IMR-90 (cell line): Measurements from ENCODE around the gene NKX6-2. TPM values are rescaled to one million over a fixed set of nuclear protein-coding genes. Genes with fewer than 3 reads are reported as not detected.

Source experiments
- ATAC-seq: fragments of 200-7000 bp; cut with Tn5 transposase; 2 replicates; pipeline ENCODE4 v1.9.1; 2020; ENCODE audit warnings: low read depth, mild to moderate bottlenecking, moderate library complexity
- BruUV-seq: library from RNA; stranded (reverse); fragments of 400-500 nt; replicated peaks from 2 replicates; lab custom pipeline; 2021; lab: Mats Ljungman, UMichigan
- CTCF ChIA-PET: fragments of 300-600 bp; formaldehyde crosslinking; extraction: SDS; loops from one replicate; lab custom pipeline; 2021; ENCODE audit warnings: antibody characterized with exemption; lab: Yijun Ruan, JAX
- POLR2A ChIA-PET: fragments of 300-600 bp; sonication (Branson Sonifier 250); formaldehyde crosslinking; loops from one replicate; lab custom pipeline; 2022; ENCODE audit warnings: antibody characterized with exemption; ENCODE audit not compliant: unreplicated experiment; lab: Charles Lee
- DNase-seq: peaks from one replicate; pipeline ENCODE4 v3.0.0; 2013
- H2AFZ ChIP-seq: replicated peaks from 2 replicates; pipeline ENCODE3; 2013; ENCODE audit warnings: low read length, mild to moderate bottlenecking; ENCODE audit not compliant: poor library complexity
- H2AK5ac ChIP-seq: 2 replicates; pipeline ENCODE4 v1.6.1; 2013; ENCODE audit warnings: low read depth, low read length, inconsistent platforms
- H2AK9ac ChIP-seq: replicated peaks from 2 replicates; pipeline ENCODE3; 2013; ENCODE audit warnings: mild to moderate bottlenecking, low read depth, low read length, moderate library complexity; ENCODE audit not compliant: poor library complexity
- H2BK120ac ChIP-seq: 2 replicates; pipeline ENCODE4 v1.6.1; 2013; ENCODE audit warnings: low read depth, low read length, inconsistent platforms
- H2BK15ac ChIP-seq: 3 replicates; pipeline ENCODE4 v1.6.1; 2013; ENCODE audit warnings: low read depth, low read length, inconsistent platforms
- H2BK20ac ChIP-seq: 2 replicates; pipeline ENCODE4 v1.6.1; 2013; ENCODE audit warnings: low read depth, mild to moderate bottlenecking, inconsistent platforms, low read length, moderate library complexity
- H2BK5ac ChIP-seq: 2 replicates; pipeline ENCODE4 v1.6.1; 2013; ENCODE audit warnings: mild to moderate bottlenecking, low read depth, low read length, inconsistent platforms; ENCODE audit not compliant: poor library complexity, severe bottlenecking
- H3K14ac ChIP-seq: replicated peaks from 2 replicates; pipeline ENCODE4 v1.6.1; 2013; ENCODE audit warnings: low read depth, low read length, inconsistent platforms
- H3K18ac ChIP-seq: 2 replicates; pipeline ENCODE4 v1.6.1; 2013; ENCODE audit warnings: low read depth, low read length, control low read depth
- H3K23ac ChIP-seq: 2 replicates; pipeline ENCODE4 v1.6.1; 2013; ENCODE audit warnings: low read depth, low read length, inconsistent platforms
- H3K27ac ChIP-seq: 2 replicates; pipeline ENCODE4 v1.5.1; 2013; ENCODE audit warnings: mild to moderate bottlenecking, control low read depth, low read length; ENCODE audit not compliant: insufficient read depth
- H3K27me3 ChIP-seq: 2 replicates; pipeline ENCODE4 v1.6.1; 2013; ENCODE audit warnings: low read length; ENCODE audit not compliant: control insufficient read depth, insufficient read depth
- H3K36me3 ChIP-seq: 2 replicates; pipeline ENCODE4 v1.6.1; 2013; ENCODE audit warnings: low read length, mixed read lengths; ENCODE audit not compliant: control insufficient read depth, insufficient read depth
- H3K4ac ChIP-seq: 2 replicates; pipeline ENCODE4 v1.6.1; 2013; ENCODE audit warnings: low read depth, low read length, inconsistent platforms
- H3K4me1 ChIP-seq: 2 replicates; pipeline ENCODE4 v1.6.1; 2013; ENCODE audit warnings: low read length, mixed read lengths; ENCODE audit not compliant: control insufficient read depth, insufficient read depth
- H3K4me2 ChIP-seq: 2 replicates; pipeline ENCODE4 v1.6.1; 2013; ENCODE audit warnings: low read depth, mild to moderate bottlenecking, control low read depth, low read length, moderate library complexity
- H3K4me3 ChIP-seq: 2 replicates; pipeline ENCODE4 v1.5.1; 2013; ENCODE audit warnings: low read depth, mild to moderate bottlenecking, control low read depth, low read length, moderate library complexity; ENCODE audit not compliant: insufficient read depth
- H3K56ac ChIP-seq: 2 replicates; pipeline ENCODE4 v1.6.1; 2013; ENCODE audit warnings: low read length, inconsistent platforms; ENCODE audit not compliant: insufficient read depth; ENCODE audit errors: extremely low read depth
- H3K79me1 ChIP-seq, 2 experiments: 2 replicates each; pipeline ENCODE4 v1.6.1; 2013; ENCODE audit warnings: low read length in 2 of 2, inconsistent platforms in 1 of 2, low read depth in 1 of 2
- H3K9ac ChIP-seq: 2 replicates; pipeline ENCODE4 v1.6.1; 2013; ENCODE audit warnings: low read depth, low read length, control low read depth
- H3K9me1 ChIP-seq: 2 replicates; pipeline ENCODE4 v1.6.1; 2013; ENCODE audit warnings: low read length, inconsistent platforms; ENCODE audit not compliant: insufficient read depth
- H3K9me3 ChIP-seq: 2 replicates; pipeline ENCODE4 v1.6.1; 2013; ENCODE audit warnings: low read length; ENCODE audit not compliant: control insufficient read depth, insufficient read depth
- H4K20me1 ChIP-seq: 2 replicates; pipeline ENCODE4 v1.6.1; 2013; ENCODE audit warnings: low read length, inconsistent platforms; ENCODE audit not compliant: insufficient read depth
- H4K5ac ChIP-seq: 2 replicates; pipeline ENCODE4 v1.6.1; 2013; ENCODE audit warnings: mild to moderate bottlenecking, low read depth, low read length, control low read depth
- H4K8ac ChIP-seq, 2 experiments: 2 replicates each; pipeline ENCODE4 v1.6.1; 2013; ENCODE audit warnings: low read depth in 2 of 2, low read length in 2 of 2, control low read depth in 1 of 2, inconsistent platforms in 1 of 2
- H4K91ac ChIP-seq: 2 replicates; pipeline ENCODE4 v1.6.1; 2013; ENCODE audit warnings: low read depth, low read length, inconsistent platforms; ENCODE audit not compliant: insufficient read depth
- ELK1 ChIP-seq: fragments of 150-350 bp; IDR thresholded peaks from 2 replicates; pipeline ENCODE4 v1.6.1; 2016; ENCODE audit warnings: low read depth, mild to moderate bottlenecking, low read length, moderate library complexity, borderline replicate concordance
- NFE2L2 ChIP-seq: fragments of 150-350 bp; IDR thresholded peaks from 2 replicates; pipeline ENCODE4 v1.6.1; 2016; ENCODE audit warnings: low read depth, mild to moderate bottlenecking, low read length
- WGBS, 2 experiments: methylation state at CpG; one replicate each; pipeline versions ENCODE4 v1.1.5 to v1.1.7; 2013; ENCODE audit warnings: missing lambda C conversion rate in 2 of 2; ENCODE audit not compliant: insufficient read length in 1 of 2; ENCODE audit errors: extremely low coverage in 2 of 2; 5-methylcytosine and 5-hydroxymethylcytosine counted together
- dilution Hi-C: fragments of 300-500 bp; cut with HindIII; formaldehyde crosslinking; loops from one replicate; pipeline ENCODE4 v1.14.3; 2018; ENCODE audit warnings: low sequenced_read_pairs; ENCODE audit not compliant: unreplicated experiment
- in situ Hi-C: fragments of 300-500 bp; cut with MboI; formaldehyde crosslinking; loops from 3 replicates; pipeline ENCODE4 v1.14.3; 2019; ENCODE audit warnings: low sequenced_read_pairs, inconsistent platforms, mixed read lengths
- intact Hi-C: fragments of 100-400 bp; cut with micrococcal nuclease; formaldehyde crosslinking; loops from 2 replicates; pipeline ENCODE4 v1.10.0; 2022
- polyA plus RNA-seq, 3 experiments: library from polyadenylated mRNA; depleted of rRNA; stranded (reverse); fragments of >200 nt; gene quantifications; 2 replicates each; pipeline ENCODE4 v1.2.3, GENCODE V29; 2012; ENCODE audit warnings: low replicate concordance in 1 of 3
- total RNA-seq: library from RNA; depleted of rRNA; stranded (reverse); fragments of >200 nt; gene quantifications from 2 replicates; pipeline ENCODE4 v1.2.3, GENCODE V29; 2012

Gene NKX6-2
- total and polyA plus RNA-seq, 2 of the 4 experiments (the other 2 are of a cell fraction): not detected

- in situ Hi-C loops (no loop called here), intact Hi-C loops (no loop called here), dilution Hi-C loops (no loop called here)
- no peak overlapping the region for H3K23ac ChIP-seq
- no peak overlapping the region for H2BK15ac ChIP-seq
- ChIA-PET POLR2A (no interaction called here), CTCF (no interaction called here)
- H4K5ac ChIP-seq: no peak overlapping the region
- no peak overlapping the region for H4K8ac ChIP-seq
- H3K79me1 ChIP-seq: no peaks in the 10 kb centered on the region
- H3K4me2 ChIP-seq: no peak overlapping the region
- H2AK5ac ChIP-seq: no peak overlapping the region
- H2BK120ac ChIP-seq: no peak overlapping the region
- H2AFZ ChIP-seq: no peak overlapping the region
- no TSS peak for BruUV-seq
- no peak overlapping the region for H3K56ac ChIP-seq
- H2AK9ac ChIP-seq: no peak overlapping the region
- H3K9me3 ChIP-seq: no peaks in the 10 kb centered on the region
- H3K36me3 ChIP-seq: peaks cover 1% of the 10 kb centered on the region
- no peaks in the 10 kb centered on the region for H3K27me3 ChIP-seq
- no peak overlapping the region for H3K4me3 ChIP-seq
- no peak overlapping the region for H4K91ac ChIP-seq
- H2BK5ac ChIP-seq: no peak overlapping the region
- WGBS, 2 experiments: no CpG with 5 or more reads among the region's 6 CpGs
- no peak overlapping the region for H3K18ac ChIP-seq
- no peak overlapping the region for H2BK20ac ChIP-seq
- no peak overlapping the region for H3K14ac ChIP-seq
- no peak overlapping the region for H3K9ac ChIP-seq
- no peak overlapping the region for H3K27ac ChIP-seq
- ATAC-seq: no peak
- peaks cover 6% of the 10 kb centered on the region for H3K9me1 ChIP-seq
- TF ChIP-seq ELK1 (no peak), NFE2L2 (no peak)
- H3K4me1 ChIP-seq: no peaks in the 10 kb centered on the region
- no peaks in the 10 kb centered on the region for H4K20me1 ChIP-seq
- H3K4ac ChIP-seq: no peak overlapping the region
- no peak for DNase-seq
Observed at GRCh38 chr10:132762267-132762666, 23.7 kb downstream of the NKX6-2 start.
